Mesothelial cell of epicardium (in vitro differentiated cells): ENCODE results near the gene ELMO1. TPM values are rescaled to one million over a fixed set of nuclear protein-coding genes. Genes with fewer than 3 reads are reported as not detected.

Experiments
- DNase-seq, 2 experiments: peaks; one replicate each; pipeline ENCODE4 v3.0.0; 2021; ENCODE audit warnings: low spot score in 2 of 2; ENCODE audit not compliant: unreplicated experiment in 2 of 2
- H3K27ac Mint-ChIP-seq: 2 replicates; pipeline ENCODE4 v1.8.0; 2021; ENCODE audit warnings: mixed read lengths
- H3K27me3 Mint-ChIP-seq: 2 replicates; pipeline ENCODE4 v1.8.0; 2021; ENCODE audit warnings: low read depth, mixed read lengths
- H3K36me3 Mint-ChIP-seq: 2 replicates; pipeline ENCODE4 v1.8.0; 2021; ENCODE audit warnings: mixed read lengths
- H3K4me1 Mint-ChIP-seq: 2 replicates; pipeline ENCODE4 v1.8.0; 2021; ENCODE audit warnings: mixed read lengths
- H3K4me3 Mint-ChIP-seq: 2 replicates; pipeline ENCODE4 v1.8.0; 2021; ENCODE audit warnings: mild to moderate bottlenecking, moderate library complexity, mixed read lengths
- H3K9me3 Mint-ChIP-seq: 2 replicates; pipeline ENCODE4 v1.8.0; 2021; ENCODE audit warnings: mixed read lengths
- total RNA-seq: library from RNA; stranded (reverse); gene quantifications from 3 replicates; pipeline ENCODE4 v1.2.1, GENCODE V29; 2021
- TF ChIP-seq, protein P1 (sequence below): fragments of 200-600 bp; sonication (generic); IDR thresholded peaks from one replicate; pipeline ENCODE4 v1.5.0; 2021; ENCODE audit warnings: antibody characterized with exemption; ENCODE audit not compliant: unreplicated experiment

The ELMO1 gene
- total RNA-seq, 1 donor from 2014 or later, result 9.6 TPM

DNA sequence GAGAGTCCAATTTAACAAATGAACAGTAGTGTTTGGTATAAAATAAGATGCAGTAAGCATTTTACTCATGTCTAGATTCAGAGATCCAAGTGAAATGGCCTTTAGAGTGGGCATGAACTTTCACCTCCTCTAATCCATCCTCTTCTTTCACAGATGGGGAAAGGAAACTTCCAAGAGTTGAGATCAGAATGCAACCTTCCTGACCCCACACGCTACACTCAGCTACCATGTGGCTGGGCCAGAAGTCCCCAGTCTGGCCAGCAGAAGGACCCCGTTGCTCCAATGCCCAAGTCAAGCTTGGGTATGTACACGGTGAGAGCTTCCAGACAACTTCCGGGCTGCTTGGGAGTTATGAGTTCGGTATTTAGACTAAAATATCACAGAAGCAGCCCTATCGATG lies 228.0 kb downstream of the ELMO1 start:
- TF ChIP-seq, protein P1, sequence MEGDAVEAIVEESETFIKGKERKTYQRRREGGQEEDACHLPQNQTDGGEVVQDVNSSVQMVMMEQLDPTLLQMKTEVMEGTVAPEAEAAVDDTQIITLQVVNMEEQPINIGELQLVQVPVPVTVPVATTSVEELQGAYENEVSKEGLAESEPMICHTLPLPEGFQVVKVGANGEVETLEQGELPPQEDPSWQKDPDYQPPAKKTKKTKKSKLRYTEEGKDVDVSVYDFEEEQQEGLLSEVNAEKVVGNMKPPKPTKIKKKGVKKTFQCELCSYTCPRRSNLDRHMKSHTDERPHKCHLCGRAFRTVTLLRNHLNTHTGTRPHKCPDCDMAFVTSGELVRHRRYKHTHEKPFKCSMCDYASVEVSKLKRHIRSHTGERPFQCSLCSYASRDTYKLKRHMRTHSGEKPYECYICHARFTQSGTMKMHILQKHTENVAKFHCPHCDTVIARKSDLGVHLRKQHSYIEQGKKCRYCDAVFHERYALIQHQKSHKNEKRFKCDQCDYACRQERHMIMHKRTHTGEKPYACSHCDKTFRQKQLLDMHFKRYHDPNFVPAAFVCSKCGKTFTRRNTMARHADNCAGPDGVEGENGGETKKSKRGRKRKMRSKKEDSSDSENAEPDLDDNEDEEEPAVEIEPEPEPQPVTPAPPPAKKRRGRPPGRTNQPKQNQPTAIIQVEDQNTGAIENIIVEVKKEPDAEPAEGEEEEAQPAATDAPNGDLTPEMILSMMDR, result no peak
- H3K27me3 Mint-ChIP-seq, result peaks cover 1% of the 10 kb centered on the region
- no peaks in the 10 kb centered on the region for H3K36me3 Mint-ChIP-seq
- H3K27ac Mint-ChIP-seq, result no peak overlapping the region
- H3K4me3 Mint-ChIP-seq, result no peak overlapping the region
- H3K9me3 Mint-ChIP-seq, result no peaks in the 10 kb centered on the region
- no peak for DNase-seq
- peaks cover 18% of the 10 kb centered on the region for H3K4me1 Mint-ChIP-seq

DNA sequence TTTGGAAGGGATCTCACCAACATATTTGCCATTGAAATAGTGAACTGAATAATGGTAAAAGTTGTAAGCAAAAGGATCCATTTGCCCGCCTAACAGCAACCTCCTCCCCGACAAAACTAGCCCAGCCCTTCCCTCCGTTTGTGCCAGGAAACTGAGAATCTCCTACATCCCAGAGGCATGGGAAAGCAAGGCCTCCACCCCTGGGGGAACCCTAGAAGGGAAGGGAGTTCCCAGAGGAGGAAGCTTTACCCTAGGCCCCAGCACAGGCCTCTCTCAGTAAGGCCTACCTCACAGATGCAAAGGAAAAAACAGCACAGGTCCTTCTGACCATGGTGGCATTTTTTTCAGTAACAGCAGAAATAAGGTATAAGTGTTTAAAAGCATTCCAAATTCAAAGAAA lies 229.7 kb downstream of the ELMO1 start:
- DNase-seq, result no peak
- H3K36me3 Mint-ChIP-seq, result no peaks in the 10 kb centered on the region
- no peaks in the 10 kb centered on the region for H3K9me3 Mint-ChIP-seq
- no peak overlapping the region for H3K27ac Mint-ChIP-seq
- TF ChIP-seq, protein P1, result no peak
- H3K4me3 Mint-ChIP-seq, result no peak overlapping the region
- H3K4me1 Mint-ChIP-seq, result peaks cover 20% of the 10 kb centered on the region
- no peaks in the 10 kb centered on the region for H3K27me3 Mint-ChIP-seq

DNA sequence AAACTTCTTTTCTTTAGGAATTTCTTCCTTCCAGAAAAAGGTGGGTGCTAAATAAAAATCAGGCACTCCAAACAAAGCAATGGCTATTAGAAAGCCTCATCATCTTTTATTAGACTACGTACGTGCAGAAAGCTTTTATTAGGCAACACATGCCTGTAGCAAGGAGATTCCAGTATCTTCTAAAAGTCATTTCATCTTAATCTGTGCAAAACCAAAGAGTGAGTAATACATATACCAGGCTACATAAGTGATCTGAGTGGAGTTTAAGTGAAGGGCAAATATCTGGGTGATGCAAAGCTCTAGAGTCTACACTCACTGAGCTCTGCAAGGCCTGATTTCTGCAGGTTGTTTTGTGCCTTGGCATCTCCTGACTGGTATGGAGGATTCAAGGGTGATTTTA lies 231.7 kb downstream of the ELMO1 start:
- TF ChIP-seq, protein P1, result no peak
- no peak for DNase-seq
- Mint-ChIP-seq H3K4me1 (peaks cover 22% of the 10 kb centered on the region), H3K27me3 (no peaks in the 10 kb centered on the region), H3K36me3 (no peaks in the 10 kb centered on the region), H3K27ac (no peak overlapping the region), H3K4me3 (no peak overlapping the region), H3K9me3 (no peaks in the 10 kb centered on the region)

DNA sequence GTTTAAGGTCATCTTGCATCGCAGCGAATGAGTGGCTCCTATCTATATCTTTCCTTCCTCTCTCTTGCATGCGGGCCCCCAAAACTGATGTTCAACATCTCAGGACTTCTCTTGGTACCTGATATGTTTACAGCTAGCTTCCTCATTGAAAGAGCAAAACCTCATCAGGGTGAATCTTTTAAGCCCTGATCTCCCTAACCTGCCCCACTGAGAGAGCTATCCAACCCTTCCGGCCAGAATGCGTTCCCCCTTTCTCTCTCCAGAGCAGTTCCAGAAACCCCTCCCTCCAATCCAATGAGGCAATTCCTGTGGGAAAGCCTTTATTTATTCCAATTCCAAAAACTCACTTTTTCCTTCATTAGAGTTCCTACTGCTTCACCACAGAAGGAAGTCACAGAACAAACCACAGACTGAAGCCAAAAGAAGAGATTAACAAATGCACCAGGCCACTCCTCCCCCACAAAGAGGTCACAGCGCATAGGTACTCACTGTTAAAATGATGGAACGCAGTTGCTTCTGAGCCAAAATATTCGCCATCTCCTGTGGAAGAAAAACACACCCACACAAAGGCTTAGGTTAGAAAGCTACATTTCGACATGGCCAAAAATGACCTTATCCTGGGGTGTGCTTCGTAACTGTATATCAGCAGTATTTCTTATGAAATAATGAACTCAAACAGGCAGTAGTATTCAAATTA lies 232.4 kb downstream of the ELMO1 start:
- H3K4me3 Mint-ChIP-seq, result no peak overlapping the region
- no peaks in the 10 kb centered on the region for H3K9me3 Mint-ChIP-seq

DNA sequence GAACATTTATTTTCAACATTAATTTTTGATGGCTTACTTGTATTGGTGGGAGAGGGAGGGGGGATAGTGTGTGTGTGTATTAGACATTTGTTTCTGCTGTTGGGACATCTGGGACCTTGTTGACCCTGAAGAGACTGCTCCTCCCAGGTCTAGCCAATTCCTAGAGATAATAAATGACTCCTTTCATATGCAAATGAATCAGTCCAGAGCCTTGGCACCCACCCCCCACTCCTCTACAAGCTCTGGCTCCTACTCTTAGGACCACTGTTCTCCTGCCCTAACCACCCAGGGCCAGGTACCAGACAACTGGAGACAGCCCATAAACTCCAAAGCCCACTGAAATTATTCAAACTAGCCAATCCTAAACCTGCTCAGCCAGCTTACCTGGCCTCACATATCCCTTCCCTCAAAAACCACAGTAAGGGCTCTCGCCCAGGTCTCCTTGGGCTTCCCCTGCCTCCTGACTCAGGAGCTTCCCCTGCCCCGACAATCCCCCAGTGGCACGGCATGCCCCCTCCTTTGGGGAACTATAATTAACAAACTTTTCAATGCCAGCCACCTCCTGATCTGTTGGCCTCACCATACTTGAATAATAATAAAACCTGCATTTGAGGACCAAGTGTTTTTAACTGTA lies 233.3 kb downstream of the ELMO1 start:
- no peak overlapping the region for H3K27ac Mint-ChIP-seq

More for the DNA sequence above, 232.4 kb downstream of the ELMO1 start:
- Mint-ChIP-seq H3K36me3 (no peaks in the 10 kb centered on the region), H3K27ac (peak overlapping the region; percentile 31), H3K4me1 (peaks cover 26% of the 10 kb centered on the region), H3K27me3 (no peaks in the 10 kb centered on the region)
- DNase-seq, result no peak
- TF ChIP-seq, protein P1, result no peak

More for the DNA sequence above, 233.3 kb downstream of the ELMO1 start:
- Mint-ChIP-seq H3K4me1 (peaks cover 30% of the 10 kb centered on the region), H3K4me3 (no peak overlapping the region), H3K9me3 (no peaks in the 10 kb centered on the region), H3K36me3 (no peaks in the 10 kb centered on the region), H3K27me3 (no peaks in the 10 kb centered on the region)
- TF ChIP-seq, protein P1, result no peak
- no peak for DNase-seq
